Thymus (tissue), 14 donors: ENCODE measurements around the gene EN2. TPM values are rescaled to one million over a fixed set of nuclear protein-coding genes. Genes with fewer than 3 reads are reported as not detected.

Source experiments
- DNase-seq, 9 donors: peaks; one replicate each; pipeline ENCODE4 v3.0.0-alpha.2; 2013; ENCODE audit warnings: low spot score in 9 of 9, low read depth in 6 of 9, missing footprints in 1 of 9
- H3K27ac ChIP-seq, 2 donors: one replicate each; pipeline ENCODE4 v1.5.1; 2013; ENCODE audit warnings: control low read depth in 1 of 2, low read depth in 1 of 2, low read length in 1 of 2, mild to moderate bottlenecking in 1 of 2, moderate library complexity in 1 of 2
- H3K27me3 ChIP-seq, 2 donors: one replicate each; pipeline ENCODE4 v1.5.1; 2013; ENCODE audit warnings: low read length in 1 of 2; ENCODE audit not compliant: control insufficient read depth in 2 of 2, insufficient read depth in 1 of 2
- H3K36me3 ChIP-seq, 2 donors: one replicate each; pipeline ENCODE4 v1.5.1; 2013; ENCODE audit warnings: low read length in 1 of 2, mild to moderate bottlenecking in 1 of 2, moderate library complexity in 1 of 2; ENCODE audit not compliant: control insufficient read depth in 2 of 2, insufficient read depth in 2 of 2
- H3K4me1 ChIP-seq, 2 donors: one replicate each; pipeline ENCODE4 v1.5.1; 2013; ENCODE audit warnings: low read length in 2 of 2; ENCODE audit not compliant: control insufficient read depth in 2 of 2, insufficient read depth in 2 of 2
- H3K4me3 ChIP-seq, 2 donors: one replicate each; pipeline ENCODE4 v1.5.1; 2013; ENCODE audit warnings: low read length in 2 of 2, control low read depth in 1 of 2, mild to moderate bottlenecking in 1 of 2
- H3K9me3 ChIP-seq, 2 donors: one replicate each; pipeline ENCODE4 v1.5.1; 2013; ENCODE audit warnings: low read length in 1 of 2, mild to moderate bottlenecking in 1 of 2; ENCODE audit not compliant: control insufficient read depth in 2 of 2, insufficient read depth in 1 of 2
- WGBS: extraction: QIAGEN DNeasy Blood & Tissue Kit; methylation state at CpG from one replicate; pipeline ENCODE4 v1.1.7; 2013; 5-methylcytosine and 5-hydroxymethylcytosine counted together
- long read RNA-seq, 10 donors: transcript quantifications; one replicate each; lab custom pipeline, GENCODE V29; 2026
- polyA plus RNA-seq: library from polyadenylated mRNA; stranded (reverse); fragments of 200-250 nt; gene quantifications from one replicate; pipeline ENCODE4 v1.2.3, GENCODE V29; 2013
- total RNA-seq: library from RNA; stranded (reverse); fragments of 120-200 nt; gene quantifications from one replicate; pipeline ENCODE4 v1.2.4, GENCODE V29; 2013
- donor health status: healthy.

The EN2 gene
- total RNA-seq = under 0.01 TPM
- 0.05 TPM for polyA plus RNA-seq
- long read RNA-seq, donor 1 = 0 reads
- long read RNA-seq, donor 2 = 0 reads
- long read RNA-seq, donor 3 = 0 reads
- long read RNA-seq, donor 4 = 0 reads
- long read RNA-seq, donor 5 = 0 reads
- long read RNA-seq, donor 6 = 0 reads
- long read RNA-seq, donor 7 = 0 reads
- long read RNA-seq, donor 8 = 0 reads
- long read RNA-seq, donor 9 = 0 reads
- long read RNA-seq, donor 10 = 0 reads

GRCh38 chr7:155458111-155458877 lies at the start of gene EN2:
Gene EN2, plus strand, starts transcription at chr7:155458129. Its CDS starts 249 bp downstream, at chr7:155458378.
- 2% methylated on average over 105 of the region's 105 CpGs for WGBS
- H3K36me3 ChIP-seq = no peaks in the 10 kb centered on the region
- H3K4me3 ChIP-seq = peak within 1 kb of the TSS in 1 of 2 donors; percentile 40
- peaks cover 94 to 95% of the 10 kb centered on the region in 2 donors for H3K27me3 ChIP-seq
- no peak within 1 kb of the TSS for H3K27ac ChIP-seq
- H3K9me3 ChIP-seq = peaks cover 2 to 20% of the 10 kb centered on the region in 2 donors
- peaks cover 0 to 6% of the 10 kb centered on the region in 2 donors for H3K4me1 ChIP-seq
- DNase-seq = no peak

GRCh38 chr7:155408651-155409586 lies 49.0 kb upstream of the EN2 start:
- Histone ChIP-seq H3K9me3 (peaks cover 0 to 3% of the 10 kb centered on the region in 2 donors), H3K4me1 (peaks cover 3 to 9% of the 10 kb centered on the region in 2 donors), H3K4me3 (no peak overlapping the region), H3K27ac (no peak overlapping the region), H3K36me3 (no peaks in the 10 kb centered on the region), H3K27me3 (peaks cover 10 to 76% of the 10 kb centered on the region in 2 donors)
- no peak for DNase-seq
- 60% methylated on average over 38 of the region's 38 CpGs for WGBS

- Histone ChIP-seq H3K27ac (no peak overlapping the region), H3K9me3 (peaks cover 0 to 3% of the 10 kb centered on the region in 2 donors), H3K4me3 (no peak overlapping the region), H3K36me3 (no peaks in the 10 kb centered on the region), H3K4me1 (peaks cover 3 to 9% of the 10 kb centered on the region in 2 donors), H3K27me3 (peaks cover 6 to 66% of the 10 kb centered on the region in 2 donors)
- 90% methylated on average over 15 of the region's 15 CpGs for WGBS
- no peak for DNase-seq
Observed at GRCh38 chr7:155409980-155410379, 47.9 kb upstream of the EN2 start.

- Histone ChIP-seq H3K9me3 (peaks cover 0 to 3% of the 10 kb centered on the region in 2 donors), H3K4me1 (peaks cover 3 to 9% of the 10 kb centered on the region in 2 donors), H3K36me3 (no peaks in the 10 kb centered on the region), H3K4me3 (no peak overlapping the region), H3K27ac (no peak overlapping the region), H3K27me3 (peaks cover 5 to 64% of the 10 kb centered on the region in 2 donors)
- 78% methylated on average over 6 of the region's 6 CpGs for WGBS
- no peak for DNase-seq
Observed at GRCh38 chr7:155410431-155410830, 47.5 kb upstream of the EN2 start.

- peaks cover 0 to 3% of the 10 kb centered on the region in 2 donors for H3K4me1 ChIP-seq
- no peak for DNase-seq
- 93% methylated on average over 17 of the region's 17 CpGs for WGBS
- H3K27ac ChIP-seq = no peak overlapping the region
- H3K9me3 ChIP-seq = peaks cover 0 to 3% of the 10 kb centered on the region in 2 donors
- H3K36me3 ChIP-seq = no peaks in the 10 kb centered on the region
- H3K27me3 ChIP-seq = peaks cover 3 to 53% of the 10 kb centered on the region in 2 donors
- no peak overlapping the region for H3K4me3 ChIP-seq
Observed at GRCh38 chr7:155411718-155412415, 46.1 kb upstream of the EN2 start.

GRCh38 chr7:155412416-155413253 lies 45.3 kb upstream of the EN2 start:
- peak; percentile 35 to 78 (median 56) for DNase-seq
- H3K9me3 ChIP-seq = peaks cover 0 to 3% of the 10 kb centered on the region in 2 donors
- no peaks in the 10 kb centered on the region for H3K36me3 ChIP-seq
- H3K4me3 ChIP-seq = no peak overlapping the region
- H3K27me3 ChIP-seq = peaks cover 3 to 60% of the 10 kb centered on the region in 2 donors
- H3K4me1 ChIP-seq = peaks cover 0 to 3% of the 10 kb centered on the region in 2 donors
- WGBS = 40% methylated on average over 25 of the region's 25 CpGs
- no peak overlapping the region for H3K27ac ChIP-seq

GRCh38 chr7:155414547-155415492 lies 43.1 kb upstream of the EN2 start:
- Histone ChIP-seq H3K9me3 (peaks cover 0 to 2% of the 10 kb centered on the region in 2 donors), H3K36me3 (no peaks in the 10 kb centered on the region), H3K27ac (no peak overlapping the region), H3K27me3 (peaks cover 0 to 61% of the 10 kb centered on the region in 2 donors), H3K4me1 (peaks cover 0 to 3% of the 10 kb centered on the region in 2 donors), H3K4me3 (no peak overlapping the region)
- DNase-seq = no peak
- WGBS = 95% methylated on average over 24 of the region's 24 CpGs
